Tibial artery (tissue), 4 donors: ENCODE measurements around the gene MKRN1.
"Not testable (repeated sequence)": the region's sequence is repeated elsewhere in the genome, so short reads cannot be mapped to it uniquely, and the experiment has no call there.

Experiments used
- DNase-seq, 2 donors: peaks; one replicate each; pipeline ENCODE4 v3.0.0-alpha.2; 2019
- H3K27ac ChIP-seq, 2 donors: fragments of 200-600 bp; sonication (generic) in 1 of 2; 1 replicate in 1 of 2; 2 replicates in 1 of 2; pipeline ENCODE4 v1.5.1; 2018 to 2019; ENCODE audit warnings: mild to moderate bottlenecking in 1 of 2
- H3K27me3 ChIP-seq, 2 donors: fragments of 200-600 bp; sonication (generic) in 1 of 2; one replicate each; pipeline versions ENCODE4 v1.5.1 to v1.6.0; 2016 to 2019
- H3K36me3 ChIP-seq, 3 donors: fragments of 200-600 bp; sonication (generic) in 2 of 3; one replicate each; pipeline ENCODE4 v1.5.1; 2016 to 2019; ENCODE audit warnings: mild to moderate bottlenecking in 2 of 3
- H3K4me1 ChIP-seq, 4 donors: fragments of 200-600 bp; sonication (generic) in 2 of 4; 1 replicate in 3 of 4; 2 replicates in 1 of 4; pipeline ENCODE4 v1.5.1; 2016 to 2019
- H3K4me3 ChIP-seq, 2 donors: fragments of 200-600 bp; sonication (generic) in 1 of 2; 1 replicate in 1 of 2; 2 replicates in 1 of 2; pipeline ENCODE4 v1.5.1; 2018 to 2019; ENCODE audit warnings: mild to moderate bottlenecking in 2 of 2
- H3K9me3 ChIP-seq, 3 donors: fragments of 200-600 bp; sonication (generic) in 1 of 3; one replicate each; pipeline ENCODE4 v1.5.1; 2016 to 2019
- intact Hi-C: fragments of 100-400 bp; cut with DNase I; formaldehyde crosslinking; loops from one replicate; pipeline ENCODE4 v1.15.0; 2023; ENCODE audit warnings: low total_unique reads
- TF ChIP-seq, protein P1 (sequence below), 2 experiments: fragments of 200-600 bp in 1 of 2; fragments of 450-650 bp in 1 of 2; IDR thresholded peaks; one replicate each; pipeline ENCODE4 v1.5.1; 2017 to 2019; ENCODE audit warnings: antibody characterized with exemption in 2 of 2, mild to moderate bottlenecking in 1 of 2, moderate library complexity in 1 of 2

Gene MKRN1

DNA sequence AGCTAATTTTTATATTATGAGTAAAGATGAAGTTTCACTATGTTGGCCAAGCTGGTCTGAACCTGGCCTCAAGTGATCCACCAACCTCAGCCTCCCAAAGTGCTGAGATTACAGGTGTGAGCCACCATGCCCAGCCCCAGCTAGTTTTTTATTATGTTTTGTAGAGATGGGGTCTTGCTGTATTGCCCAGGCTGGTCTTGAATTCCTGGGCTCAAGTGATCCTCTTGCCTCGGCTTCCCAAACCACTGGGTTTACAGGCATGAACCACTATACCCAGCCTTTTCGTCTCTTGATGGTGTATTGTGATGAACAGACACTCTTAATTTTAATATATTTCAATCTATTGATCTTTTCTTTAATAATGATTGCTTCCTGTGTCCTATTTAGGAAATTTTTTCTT is 57.8 kb downstream of the MKRN1 start:
- TF ChIP-seq, protein P1, sequence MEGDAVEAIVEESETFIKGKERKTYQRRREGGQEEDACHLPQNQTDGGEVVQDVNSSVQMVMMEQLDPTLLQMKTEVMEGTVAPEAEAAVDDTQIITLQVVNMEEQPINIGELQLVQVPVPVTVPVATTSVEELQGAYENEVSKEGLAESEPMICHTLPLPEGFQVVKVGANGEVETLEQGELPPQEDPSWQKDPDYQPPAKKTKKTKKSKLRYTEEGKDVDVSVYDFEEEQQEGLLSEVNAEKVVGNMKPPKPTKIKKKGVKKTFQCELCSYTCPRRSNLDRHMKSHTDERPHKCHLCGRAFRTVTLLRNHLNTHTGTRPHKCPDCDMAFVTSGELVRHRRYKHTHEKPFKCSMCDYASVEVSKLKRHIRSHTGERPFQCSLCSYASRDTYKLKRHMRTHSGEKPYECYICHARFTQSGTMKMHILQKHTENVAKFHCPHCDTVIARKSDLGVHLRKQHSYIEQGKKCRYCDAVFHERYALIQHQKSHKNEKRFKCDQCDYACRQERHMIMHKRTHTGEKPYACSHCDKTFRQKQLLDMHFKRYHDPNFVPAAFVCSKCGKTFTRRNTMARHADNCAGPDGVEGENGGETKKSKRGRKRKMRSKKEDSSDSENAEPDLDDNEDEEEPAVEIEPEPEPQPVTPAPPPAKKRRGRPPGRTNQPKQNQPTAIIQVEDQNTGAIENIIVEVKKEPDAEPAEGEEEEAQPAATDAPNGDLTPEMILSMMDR (IDR thresholded peaks at IDR 0.05), result no peak
- no peaks in the 10 kb centered on the region for H3K36me3 ChIP-seq
- no peaks in the 10 kb centered on the region for H3K27me3 ChIP-seq
- no peaks in the 10 kb centered on the region for H3K4me1 ChIP-seq
- no peak for DNase-seq
- H3K4me3 ChIP-seq, result no peak overlapping the region
- H3K27ac ChIP-seq, result no peak overlapping the region
- intact Hi-C loops, result no loop called here
- no peaks in the 10 kb centered on the region for H3K9me3 ChIP-seq

DNA sequence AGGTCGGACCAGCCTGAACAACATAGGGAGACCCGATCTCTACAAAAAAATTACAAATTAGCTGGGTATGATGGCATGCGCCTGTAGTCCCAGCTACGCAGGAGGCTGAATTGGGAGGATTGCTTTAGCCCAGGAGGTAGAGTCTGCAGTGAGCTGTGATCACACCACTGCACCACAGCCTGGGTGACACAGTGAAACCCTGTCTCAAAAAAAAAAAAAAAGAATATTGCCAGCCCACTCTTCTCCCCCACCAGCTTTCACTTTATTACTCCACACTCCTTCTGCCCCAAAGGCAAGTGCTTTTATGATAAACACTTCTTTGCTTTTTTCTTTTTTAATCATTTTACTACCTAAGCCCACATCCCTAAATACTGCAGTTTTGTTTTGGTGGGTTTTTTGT is 60.7 kb downstream of the MKRN1 start:
- no peaks in the 10 kb centered on the region for H3K9me3 ChIP-seq
- H3K27me3 ChIP-seq, result peaks cover 0 to 12% of the 10 kb centered on the region in 2 donors
- H3K4me1 ChIP-seq, result no peaks in the 10 kb centered on the region
- no peak for DNase-seq
- intact Hi-C loops, result no loop called here
- H3K4me3 ChIP-seq, result no peak overlapping the region
- H3K27ac ChIP-seq, result no peak overlapping the region
- TF ChIP-seq, protein P1 (IDR thresholded peaks at IDR 0.05), result no peak
- H3K36me3 ChIP-seq, result no peaks in the 10 kb centered on the region

DNA sequence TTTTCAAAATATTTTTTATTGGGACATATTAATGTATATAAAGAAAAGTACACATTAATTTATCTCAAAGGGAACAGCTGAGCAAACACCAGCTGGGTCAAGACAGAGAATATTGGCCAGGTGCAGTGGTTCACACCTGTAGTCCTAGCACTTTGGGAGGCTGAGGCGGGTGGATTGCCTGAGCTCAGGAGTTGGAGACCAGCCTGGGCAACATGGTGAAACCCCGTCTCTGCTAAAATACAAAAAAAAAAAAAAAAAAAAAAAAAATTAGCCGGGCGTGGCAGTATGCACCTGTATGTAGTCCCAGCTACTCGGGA is 61.2 kb downstream of the MKRN1 start:
- H3K36me3 ChIP-seq, H3K4me1 ChIP-seq, intact Hi-C loops, DNase-seq, H3K4me3 ChIP-seq, H3K9me3 ChIP-seq, H3K27ac ChIP-seq: not testable (repeated sequence)
- H3K27me3 ChIP-seq, result peaks cover 0 to 16% of the 10 kb centered on the region in 2 donors

DNA sequence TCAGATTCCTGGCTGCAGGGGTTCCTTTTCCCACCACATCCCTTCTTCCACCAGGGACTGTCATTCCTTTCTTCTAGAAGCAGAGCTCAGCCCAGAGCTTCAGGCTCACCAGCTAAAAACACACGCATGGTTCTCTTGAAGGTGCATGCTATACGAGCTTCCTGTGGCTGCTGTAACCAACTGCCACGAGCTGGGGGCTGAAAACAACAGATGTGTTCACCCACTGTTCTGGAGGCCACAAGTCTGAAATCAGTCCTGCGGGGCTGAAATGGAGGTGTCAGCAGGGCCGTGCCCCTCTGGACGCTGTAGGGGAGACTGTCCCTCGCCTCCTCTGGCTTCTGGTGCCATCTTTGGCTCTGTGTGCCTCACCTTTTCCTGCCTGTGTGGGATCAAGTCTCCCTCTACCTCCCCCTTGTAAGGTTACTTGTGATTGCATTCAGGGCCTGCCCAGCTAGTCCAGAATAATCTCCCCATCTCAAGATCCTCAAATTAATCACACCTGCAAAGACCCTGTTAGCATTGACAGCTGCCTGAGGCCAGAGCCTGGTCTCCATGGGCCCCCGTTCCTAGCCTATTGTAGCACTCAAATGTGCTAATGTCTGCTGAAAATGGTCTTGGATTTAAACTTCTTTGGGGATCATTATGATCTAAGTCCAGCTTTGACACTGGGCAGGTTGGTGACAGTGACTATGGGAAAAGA is 61.7 kb downstream of the MKRN1 start:
- DNase-seq, result no peak
- intact Hi-C loops, result no loop called here
- TF ChIP-seq, protein P1 (IDR thresholded peaks at IDR 0.05), result no peak
- H3K27ac ChIP-seq, result no peak overlapping the region
- no peak overlapping the region for H3K4me3 ChIP-seq
- H3K27me3 ChIP-seq, result peaks cover 0 to 20% of the 10 kb centered on the region in 2 donors
- H3K4me1 ChIP-seq, result no peaks in the 10 kb centered on the region
- peaks cover 0 to 8% (median 0%) of the 10 kb centered on the region in 3 donors for H3K9me3 ChIP-seq
- H3K36me3 ChIP-seq, result no peaks in the 10 kb centered on the region

DNA sequence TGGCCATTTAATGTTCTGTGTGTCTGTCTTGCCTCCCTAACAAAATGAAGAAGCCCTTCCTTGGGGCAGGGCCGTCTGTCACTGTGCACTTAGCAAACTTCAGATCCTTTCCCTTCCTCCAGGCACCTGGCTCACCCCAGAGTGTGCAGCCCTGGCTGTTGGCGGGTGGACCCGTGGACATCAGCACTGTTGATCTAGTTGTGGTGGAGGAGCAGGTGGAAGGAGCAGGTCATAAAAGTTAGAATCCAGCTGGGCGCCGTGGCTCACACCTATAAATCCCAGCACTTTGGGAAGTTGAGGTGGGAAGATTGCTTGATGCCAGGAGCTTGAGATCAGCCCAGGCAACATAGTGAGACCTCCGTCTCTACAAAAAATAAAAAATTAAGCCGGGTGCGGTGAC is 62.7 kb downstream of the MKRN1 start:
- Histone ChIP-seq H3K4me1 (no peaks in the 10 kb centered on the region), H3K27me3 (peaks cover 0 to 20% of the 10 kb centered on the region in 2 donors), H3K9me3 (peaks cover 0 to 8% (median 0%) of the 10 kb centered on the region in 3 donors), H3K36me3 (no peaks in the 10 kb centered on the region), H3K4me3 (no peak overlapping the region), H3K27ac (no peak overlapping the region)
- TF ChIP-seq, protein P1 (IDR thresholded peaks at IDR 0.05), result no peak
- intact Hi-C loops, result no loop called here
- DNase-seq, result no peak

DNA sequence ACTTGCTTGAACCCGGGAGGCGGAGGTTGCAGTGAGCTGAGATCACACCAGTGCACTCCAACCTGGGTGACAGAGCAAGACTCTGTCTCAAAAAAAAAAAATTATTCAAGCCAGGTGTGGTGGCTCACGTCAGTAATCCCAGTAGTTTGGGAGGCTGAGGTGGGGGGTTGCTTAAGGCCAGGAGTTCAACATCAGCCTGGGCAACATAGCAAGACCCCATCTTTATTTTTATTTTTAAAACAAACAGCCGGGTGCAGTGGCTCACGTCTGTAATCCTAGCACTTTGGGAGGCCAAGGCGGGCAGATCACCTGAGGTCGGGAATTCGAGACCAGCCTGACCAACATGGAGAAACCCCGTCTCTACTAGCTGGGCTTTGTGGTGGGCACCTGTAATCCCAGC is 63.5 kb downstream of the MKRN1 start:
- H3K4me1 ChIP-seq, DNase-seq, H3K36me3 ChIP-seq, H3K27ac ChIP-seq, intact Hi-C loops, H3K9me3 ChIP-seq, H3K4me3 ChIP-seq: not testable (repeated sequence)
- H3K27me3 ChIP-seq, result peaks cover 0 to 20% of the 10 kb centered on the region in 2 donors

DNA sequence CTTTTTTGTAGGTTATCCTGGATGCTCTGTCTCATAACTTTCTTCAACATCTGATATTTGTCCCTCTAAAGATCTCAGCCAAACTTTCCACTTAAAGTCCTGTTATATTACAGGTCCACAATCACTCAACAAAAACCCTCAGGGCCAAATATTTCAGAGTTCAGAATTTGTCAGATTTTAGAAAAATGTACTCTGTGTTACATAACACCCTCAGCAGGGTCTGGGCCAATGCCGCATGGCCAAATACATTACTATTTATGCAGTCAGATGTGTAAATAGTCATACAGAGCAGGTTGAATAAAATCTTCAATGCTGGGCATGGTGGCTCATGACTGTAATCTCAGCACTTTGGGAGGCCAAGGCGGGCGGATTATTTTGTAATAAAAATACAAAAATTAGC is 63.9 kb downstream of the MKRN1 start:
- intact Hi-C loops, result no loop called here
- H3K9me3 ChIP-seq, result peaks cover 0 to 8% (median 0%) of the 10 kb centered on the region in 3 donors
- TF ChIP-seq, protein P1 (IDR thresholded peaks at IDR 0.05), result no peak
- H3K4me1 ChIP-seq, result no peaks in the 10 kb centered on the region
- peaks cover 0 to 20% of the 10 kb centered on the region in 2 donors for H3K27me3 ChIP-seq
- H3K36me3 ChIP-seq, result no peaks in the 10 kb centered on the region
- H3K27ac ChIP-seq, result no peak overlapping the region
- no peak for DNase-seq
- H3K4me3 ChIP-seq, result no peak overlapping the region
